NOMO-1 (cell line): ENCODE results near the gene ADAM33.

Experiments
- DNase-seq, 2 experiments: peaks; one replicate each; lab custom pipeline; 2025; ENCODE audit not compliant: unreplicated experiment in 2 of 2; lab: John Stamatoyannopoulos, UW

The ADAM33 gene

DNA sequence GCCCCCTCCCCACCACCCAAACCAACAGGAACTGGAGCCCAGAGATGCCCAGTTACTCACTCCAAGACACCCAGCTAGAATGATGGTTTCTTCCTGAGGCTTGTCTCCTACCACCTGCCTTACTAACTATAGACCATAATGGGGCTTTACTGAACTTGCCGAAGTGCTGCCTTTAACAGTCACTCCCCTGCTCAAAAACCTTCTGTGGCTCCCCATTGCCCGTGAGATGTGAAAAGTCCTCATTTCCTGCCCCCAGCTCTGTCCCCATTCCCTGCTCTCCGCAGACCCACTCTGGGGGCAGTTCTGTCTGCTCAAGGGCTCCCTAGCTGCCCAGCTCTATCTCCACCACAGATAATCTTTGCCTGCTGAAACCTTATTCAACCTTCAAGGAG, 25.7 kb upstream of the ADAM33 start:
- DNase-seq: no peak

GRCh38 chr20:3706774-3707507, 25.1 kb upstream of the ADAM33 start:
- DNase-seq: no peak

DNA sequence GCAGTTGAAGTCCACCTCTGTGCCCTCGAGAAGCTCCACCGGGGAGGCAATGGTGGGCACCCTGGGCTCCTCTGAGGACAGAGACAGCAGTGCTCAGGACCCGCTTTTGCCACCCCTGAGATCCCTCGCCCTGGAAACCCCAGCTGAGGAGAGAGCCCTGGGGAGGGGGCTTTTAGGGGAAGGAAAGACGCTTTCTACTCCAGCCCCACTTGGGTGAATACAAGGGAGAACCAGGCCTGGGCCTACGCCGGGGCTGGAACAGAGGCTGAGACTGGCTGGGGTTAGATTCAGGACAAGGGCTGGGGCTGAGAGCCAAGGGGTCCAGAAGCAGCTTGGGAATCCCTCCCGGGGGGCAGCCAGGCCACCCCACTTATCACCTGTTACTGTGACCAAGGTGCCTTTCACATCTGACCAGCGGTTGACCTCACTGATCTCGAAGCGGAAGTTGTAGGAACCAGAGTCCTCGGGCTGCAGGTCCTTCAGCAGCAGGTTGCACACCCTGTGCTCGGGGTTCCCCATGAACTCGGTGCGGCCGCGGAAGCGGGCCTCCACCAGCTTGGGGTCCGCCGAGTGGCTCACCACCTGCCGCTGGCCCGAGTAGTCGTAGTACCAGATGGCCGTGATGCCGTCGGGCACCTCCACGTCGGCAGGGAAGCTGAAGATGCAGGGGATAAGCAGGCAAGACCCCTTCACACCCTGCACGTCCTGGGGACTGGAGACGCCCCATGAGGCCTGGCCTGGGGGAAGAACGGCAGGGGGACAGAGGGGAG, 24.3 kb upstream of the ADAM33 start:
- DNase-seq: no peak

- no peak for DNase-seq
These were observed 23.7 kb upstream of the ADAM33 start for GRCh38 chr20:3705491-3705969.

- DNase-seq: no peak
These were observed 22.3 kb upstream of the ADAM33 start for GRCh38 chr20:3704087-3704486.

DNA sequence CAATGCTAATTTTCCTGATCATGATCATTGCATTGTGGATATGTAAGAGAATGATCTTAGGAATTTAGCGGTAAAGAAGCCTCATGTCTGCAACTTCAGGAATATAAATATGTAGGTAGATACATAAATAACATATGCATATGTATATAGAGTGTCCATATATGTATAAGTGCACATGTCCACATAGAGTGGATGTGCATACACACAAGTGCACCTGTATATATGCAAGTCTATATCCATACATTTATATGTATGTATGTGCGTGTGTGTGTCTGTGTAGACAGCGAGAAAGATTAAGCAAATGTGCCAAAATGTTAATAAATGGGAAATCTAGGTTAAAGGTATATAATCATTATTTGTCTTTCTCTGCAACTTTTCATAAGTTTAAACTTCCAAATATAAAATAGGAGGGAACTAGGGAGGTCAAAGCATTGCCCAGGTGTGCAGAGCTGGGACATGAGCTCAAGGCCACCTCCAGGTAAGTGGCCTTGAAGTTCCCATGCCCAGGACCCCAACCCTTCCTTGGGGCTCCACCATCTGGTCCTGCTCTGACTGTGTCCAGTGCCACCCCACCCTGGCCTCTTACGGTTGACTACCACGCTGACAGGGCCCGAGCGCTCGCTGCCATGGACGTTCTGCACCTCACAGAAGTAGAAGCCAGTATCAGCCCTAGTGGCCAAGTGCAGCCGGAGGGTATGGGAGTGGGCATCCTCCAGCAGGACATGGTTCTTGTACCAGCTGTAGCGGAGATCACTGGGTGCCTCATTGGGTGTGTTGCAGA, 21.0 kb upstream of the ADAM33 start:
- DNase-seq: no peak

DNA sequence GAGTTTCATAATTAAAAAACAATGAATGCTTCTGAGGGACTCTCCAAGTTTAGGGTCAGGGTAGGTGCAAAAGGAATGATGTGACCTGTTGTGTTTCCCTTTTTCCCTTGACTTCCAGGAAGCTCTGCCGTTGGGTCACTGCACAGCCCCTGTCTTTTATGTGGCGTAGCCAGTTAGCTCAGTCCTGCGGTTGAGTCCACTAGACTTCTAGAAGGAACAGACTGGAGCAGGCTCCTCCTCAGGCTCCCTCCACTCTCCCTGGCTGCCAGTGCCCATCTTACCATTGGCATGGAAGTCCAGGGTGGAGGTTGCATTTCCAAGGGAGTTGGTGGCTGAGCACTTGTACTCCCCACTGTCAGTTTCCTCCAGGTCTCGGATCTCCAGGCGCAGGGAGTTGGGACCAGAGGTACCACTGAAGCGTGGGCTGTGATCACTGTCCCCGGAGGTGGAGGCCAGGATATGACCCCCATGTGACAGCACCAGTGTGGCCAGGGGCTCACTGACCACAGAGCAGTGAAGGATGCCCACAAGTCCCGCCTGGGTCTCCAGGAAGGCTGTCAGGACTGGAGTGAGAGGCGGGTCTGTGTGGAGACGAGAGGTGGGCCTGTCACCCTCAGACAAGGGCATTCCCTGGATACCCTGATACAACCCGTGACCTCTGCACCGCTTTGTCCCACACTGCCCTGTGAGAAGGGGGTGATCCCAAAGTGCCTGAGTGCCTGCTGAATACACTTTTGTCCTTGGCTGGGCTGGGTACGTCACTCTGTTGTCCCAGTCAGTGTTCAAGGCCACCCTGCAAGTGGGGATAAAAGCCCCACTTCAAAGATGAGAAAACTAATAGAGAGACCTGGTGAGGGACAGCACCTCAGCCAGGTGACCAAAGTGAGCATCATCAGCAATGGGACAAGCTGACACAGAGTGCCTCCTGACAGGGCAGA, 19.5 kb upstream of the ADAM33 start:
- DNase-seq: no peak

DNA sequence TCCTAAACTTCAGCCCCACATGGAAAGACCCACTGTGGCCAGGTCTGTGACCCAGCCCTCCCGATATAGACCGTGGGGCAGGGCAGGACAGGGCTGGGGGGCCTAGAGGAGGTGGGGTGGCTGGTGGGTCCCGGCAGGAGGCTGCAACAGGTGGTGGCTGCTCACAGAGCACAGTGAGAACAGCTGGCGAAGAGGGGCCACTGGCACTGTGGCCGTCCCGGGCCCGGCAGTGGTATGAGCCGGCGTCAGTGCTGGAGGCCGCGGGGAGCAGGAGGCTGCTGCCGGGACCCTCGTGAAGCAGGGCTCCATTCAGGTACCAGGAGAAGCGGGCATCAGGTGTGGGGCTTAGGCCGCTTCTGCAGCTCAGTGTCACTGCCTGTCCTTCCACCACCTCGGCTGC, 17.2 kb upstream of the ADAM33 start:
- no peak for DNase-seq

- no peak for DNase-seq
These were observed 16.8 kb upstream of the ADAM33 start for GRCh38 chr20:3698591-3699001.

- DNase-seq: no peak
These were observed 15.9 kb upstream of the ADAM33 start for GRCh38 chr20:3697588-3698305.

DNA sequence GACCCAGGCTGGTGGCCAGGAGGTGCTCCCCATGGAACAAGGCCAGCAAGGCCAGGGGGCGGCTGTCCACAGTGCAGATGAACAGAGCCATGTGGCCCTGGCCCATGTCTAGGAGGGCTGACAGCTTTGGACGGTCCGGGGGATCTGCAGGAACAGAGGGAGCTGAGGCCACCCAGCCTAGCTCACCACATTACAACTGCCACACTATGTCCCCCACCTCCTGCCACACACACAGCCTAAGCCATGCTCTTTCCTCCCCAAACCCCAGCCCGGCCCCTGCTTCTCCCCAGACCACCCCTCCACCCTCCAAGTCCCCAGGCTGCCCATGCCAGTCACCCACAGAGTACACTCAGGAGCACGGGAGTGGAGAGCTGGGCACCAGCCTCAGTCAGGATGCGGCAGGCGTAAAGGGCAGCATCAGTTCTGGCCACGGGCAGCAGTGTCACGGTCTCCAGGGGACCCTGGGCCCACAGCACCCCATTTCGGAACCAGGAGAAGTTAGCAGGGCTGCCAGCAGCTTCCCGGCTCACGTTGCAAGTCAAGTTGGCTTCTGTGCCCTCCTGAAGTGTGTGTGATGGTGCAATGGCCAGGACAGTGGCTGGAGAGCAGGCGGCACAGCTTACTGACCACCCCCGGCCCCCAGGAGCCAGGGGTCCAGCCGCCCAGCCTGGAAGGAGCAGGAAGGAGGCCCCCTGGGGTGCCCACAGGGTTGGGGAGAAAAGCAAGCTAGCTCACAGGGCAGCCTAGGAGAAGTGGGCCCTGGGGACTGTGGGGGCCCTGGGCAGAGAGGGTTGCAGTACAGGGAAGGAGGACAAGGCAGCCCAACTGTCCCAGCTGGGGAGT, 15.2 kb upstream of the ADAM33 start:
- no peak for DNase-seq

GRCh38 chr20:3696200-3696599, 14.4 kb upstream of the ADAM33 start:
- no peak for DNase-seq

DNA sequence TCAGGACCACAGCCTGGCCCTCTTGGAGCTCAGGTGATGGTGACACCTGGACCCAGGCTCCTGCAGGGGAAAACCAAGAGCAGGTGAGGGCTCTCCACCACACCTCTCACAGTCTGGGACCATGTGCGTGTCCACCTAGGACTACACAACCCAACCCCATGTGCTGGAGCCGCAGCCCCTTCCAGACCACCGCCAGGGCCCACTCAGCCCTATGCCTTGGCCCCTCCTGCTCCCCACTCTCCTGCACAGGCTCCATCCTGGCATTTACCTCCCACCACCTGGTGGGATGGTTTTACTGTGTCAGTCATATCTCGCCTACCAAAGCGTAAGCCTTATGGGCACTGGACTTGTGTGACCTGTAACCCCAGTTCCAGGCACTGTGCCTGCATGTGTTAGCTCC, 13.1 kb upstream of the ADAM33 start:
- DNase-seq: no peak

- no peak for DNase-seq
These were observed 11.6 kb upstream of the ADAM33 start for GRCh38 chr20:3693376-3693775.

DNA sequence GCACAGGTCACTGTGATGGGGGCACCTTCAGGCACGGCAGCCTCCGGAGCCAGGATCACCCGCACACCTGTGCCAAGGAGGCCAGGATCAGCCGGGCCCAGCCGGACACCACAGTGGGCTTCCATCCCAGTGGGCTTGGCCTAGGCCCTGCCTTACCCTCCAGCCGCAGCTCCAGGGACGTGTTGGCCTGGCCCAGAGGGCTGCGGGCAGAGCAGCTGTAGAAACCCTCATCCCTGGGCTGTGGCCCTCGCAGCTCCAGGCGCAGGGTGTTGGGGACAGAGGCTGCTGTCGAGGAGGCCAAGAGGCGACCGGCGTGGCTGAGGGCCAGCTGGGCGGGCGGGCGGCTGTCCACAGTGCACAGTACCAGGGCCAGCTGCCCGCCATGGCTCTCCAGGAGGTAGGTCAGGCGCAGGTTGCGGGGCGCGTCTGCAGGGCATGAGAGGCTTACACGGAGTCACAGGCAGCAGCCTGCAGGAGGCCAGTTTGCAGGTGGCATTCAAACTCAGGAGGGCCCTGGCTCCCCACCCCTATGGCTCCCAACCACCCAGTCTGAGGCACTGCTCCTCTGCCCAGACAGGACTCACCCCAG, 11.0 kb upstream of the ADAM33 start:
- no peak for DNase-seq

GRCh38 chr20:3691897-3692296, 10.1 kb upstream of the ADAM33 start:
- DNase-seq: no peak

- DNase-seq: no peak
These were observed 9.5 kb upstream of the ADAM33 start for GRCh38 chr20:3691306-3691705.

DNA sequence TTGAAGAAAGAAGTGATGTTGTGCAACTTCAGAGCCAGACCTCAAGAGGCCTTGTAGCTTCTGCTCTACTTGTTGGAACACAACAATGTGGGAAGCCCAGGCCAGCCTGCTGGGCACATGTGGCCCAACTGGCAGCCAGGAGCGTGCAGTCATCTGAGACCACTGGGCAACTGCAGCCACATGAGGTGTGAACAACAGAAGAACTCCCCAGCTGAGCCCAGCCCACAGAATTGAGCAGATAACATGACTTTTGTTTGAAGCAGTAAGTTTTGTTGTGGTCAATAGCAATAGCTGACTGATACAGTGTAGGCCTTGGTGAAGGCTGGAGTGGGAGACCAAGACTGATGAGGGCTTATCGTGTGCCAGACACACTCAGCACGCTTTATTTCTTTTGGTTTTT, 8.6 kb upstream of the ADAM33 start:
- DNase-seq: no peak
